ENCODE measurements around the gene ARHGEF25. TPM values are rescaled to one million over a fixed set of nuclear protein-coding genes. Genes with fewer than 3 reads are reported as not detected.

ARHGEF25 gene
- total and polyA plus RNA-seq, 2 of the 13 experiments (the other 11 are each of a cell fraction or from before 2014, with no cell fraction given): 11.5 to 12.5 TPM

DNA sequence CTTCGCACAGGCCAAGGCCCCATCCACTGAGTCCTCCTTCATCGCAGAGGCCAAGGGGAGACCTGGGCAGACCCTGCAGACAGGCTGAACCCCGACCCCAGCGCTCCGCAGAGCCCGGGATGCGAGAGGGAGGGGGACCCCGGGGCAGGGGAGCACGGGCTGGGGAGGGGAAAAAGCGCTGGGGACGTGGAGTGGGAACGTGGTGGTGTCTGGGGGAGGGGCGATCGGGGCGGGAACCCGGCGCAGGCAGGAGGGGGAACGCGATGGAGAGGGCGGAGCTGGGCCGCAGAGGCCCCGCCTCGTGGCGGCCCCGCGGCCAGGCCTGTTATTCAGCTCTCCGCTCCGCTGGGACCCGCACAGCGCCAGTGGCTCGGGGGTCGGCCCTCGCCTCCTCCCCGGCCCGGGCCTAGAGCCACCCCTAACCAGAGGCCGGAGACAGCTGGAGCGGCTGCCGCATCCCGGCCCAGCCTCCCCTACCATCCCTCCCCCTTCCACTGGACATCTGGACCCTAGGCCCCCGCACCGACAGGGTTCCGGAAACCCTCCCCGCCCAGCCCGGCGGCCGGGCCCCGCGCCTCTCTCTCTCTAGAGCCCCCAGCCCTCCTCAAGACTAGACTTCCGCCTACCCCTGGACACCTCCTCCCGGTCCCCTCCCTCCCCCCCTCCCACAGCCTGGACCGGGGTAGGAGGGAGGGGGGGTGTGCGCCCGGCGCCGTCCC, at the start of gene ARHGEF25 (continued):
- TF ChIP-seq, protein P1, sequence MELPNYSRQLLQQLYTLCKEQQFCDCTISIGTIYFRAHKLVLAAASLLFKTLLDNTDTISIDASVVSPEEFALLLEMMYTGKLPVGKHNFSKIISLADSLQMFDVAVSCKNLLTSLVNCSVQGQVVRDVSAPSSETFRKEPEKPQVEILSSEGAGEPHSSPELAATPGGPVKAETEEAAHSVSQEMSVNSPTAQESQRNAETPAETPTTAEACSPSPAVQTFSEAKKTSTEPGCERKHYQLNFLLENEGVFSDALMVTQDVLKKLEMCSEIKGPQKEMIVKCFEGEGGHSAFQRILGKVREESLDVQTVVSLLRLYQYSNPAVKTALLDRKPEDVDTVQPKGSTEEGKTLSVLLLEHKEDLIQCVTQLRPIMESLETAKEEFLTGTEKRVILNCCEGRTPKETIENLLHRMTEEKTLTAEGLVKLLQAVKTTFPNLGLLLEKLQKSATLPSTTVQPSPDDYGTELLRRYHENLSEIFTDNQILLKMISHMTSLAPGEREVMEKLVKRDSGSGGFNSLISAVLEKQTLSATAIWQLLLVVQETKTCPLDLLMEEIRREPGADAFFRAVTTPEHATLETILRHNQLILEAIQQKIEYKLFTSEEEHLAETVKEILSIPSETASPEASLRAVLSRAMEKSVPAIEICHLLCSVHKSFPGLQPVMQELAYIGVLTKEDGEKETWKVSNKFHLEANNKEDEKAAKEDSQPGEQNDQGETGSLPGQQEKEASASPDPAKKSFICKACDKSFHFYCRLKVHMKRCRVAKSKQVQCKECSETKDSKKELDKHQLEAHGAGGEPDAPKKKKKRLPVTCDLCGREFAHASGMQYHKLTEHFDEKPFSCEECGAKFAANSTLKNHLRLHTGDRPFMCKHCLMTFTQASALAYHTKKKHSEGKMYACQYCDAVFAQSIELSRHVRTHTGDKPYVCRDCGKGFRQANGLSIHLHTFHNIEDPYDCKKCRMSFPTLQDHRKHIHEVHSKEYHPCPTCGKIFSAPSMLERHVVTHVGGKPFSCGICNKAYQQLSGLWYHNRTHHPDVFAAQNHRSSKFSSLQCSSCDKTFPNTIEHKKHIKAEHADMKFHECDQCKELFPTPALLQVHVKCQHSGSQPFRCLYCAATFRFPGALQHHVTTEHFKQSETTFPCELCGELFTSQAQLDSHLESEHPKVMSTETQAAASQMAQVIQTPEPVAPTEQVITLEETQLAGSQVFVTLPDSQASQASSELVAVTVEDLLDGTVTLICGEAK (IDR thresholded peaks at IDR 0.05): no peak
- TF ChIP-seq, protein P1 (CRISPR knock-in tag; IDR thresholded peaks at IDR 0.05): no peak
- TF ChIP-seq PHF5A (CRISPR knock-in tag; IDR thresholded peaks at IDR 0.05; ENCODE audit: low read depth, unreplicated experiment) (no peak), PCBP2 (optimal IDR thresholded peaks at IDR 0.05; ENCODE audit: low read depth, low read length, poor library complexity, severe bottlenecking) (no peak), ZNF776 (CRISPR knock-in tag; IDR thresholded peaks at IDR 0.05) (0 out of 2 replicates have a peak, but pooled peaks have one; percentile 73), STAG1 (CRISPR knock-in tag; IDR thresholded peaks at IDR 0.05) (no peak), TMF1 (CRISPR knock-in tag; IDR thresholded peaks at IDR 0.05; ENCODE audit: low read depth) (no peak), KDM5A (IDR thresholded peaks at IDR 0.05; ENCODE audit: borderline replicate concordance, low read length) (no peak), SNAI1 (CRISPR knock-in tag; IDR thresholded peaks at IDR 0.05; ENCODE audit: borderline replicate concordance) (no peak), ARNT (IDR thresholded peaks at IDR 0.05) (no peak), RFX5 (IDR thresholded peaks at IDR 0.05; ENCODE audit: low read depth, low read length) (no peak), ZEB1 (IDR thresholded peaks at IDR 0.05; ENCODE audit: insufficient replicate concordance, low read depth) (no peak)
- TF ChIP-seq, protein P2, sequence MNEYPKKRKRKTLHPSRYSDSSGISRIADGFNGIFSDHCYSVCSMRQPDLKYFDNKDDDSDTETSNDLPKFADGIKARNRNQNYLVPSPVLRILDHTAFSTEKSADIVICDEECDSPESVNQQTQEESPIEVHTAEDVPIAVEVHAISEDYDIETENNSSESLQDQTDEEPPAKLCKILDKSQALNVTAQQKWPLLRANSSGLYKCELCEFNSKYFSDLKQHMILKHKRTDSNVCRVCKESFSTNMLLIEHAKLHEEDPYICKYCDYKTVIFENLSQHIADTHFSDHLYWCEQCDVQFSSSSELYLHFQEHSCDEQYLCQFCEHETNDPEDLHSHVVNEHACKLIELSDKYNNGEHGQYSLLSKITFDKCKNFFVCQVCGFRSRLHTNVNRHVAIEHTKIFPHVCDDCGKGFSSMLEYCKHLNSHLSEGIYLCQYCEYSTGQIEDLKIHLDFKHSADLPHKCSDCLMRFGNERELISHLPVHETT (CRISPR knock-in tag; conservative IDR thresholded peaks at IDR 0.05): peak; percentile 40; the same call in 1 of the 2 replicates
- TF ChIP-seq, protein P3, sequence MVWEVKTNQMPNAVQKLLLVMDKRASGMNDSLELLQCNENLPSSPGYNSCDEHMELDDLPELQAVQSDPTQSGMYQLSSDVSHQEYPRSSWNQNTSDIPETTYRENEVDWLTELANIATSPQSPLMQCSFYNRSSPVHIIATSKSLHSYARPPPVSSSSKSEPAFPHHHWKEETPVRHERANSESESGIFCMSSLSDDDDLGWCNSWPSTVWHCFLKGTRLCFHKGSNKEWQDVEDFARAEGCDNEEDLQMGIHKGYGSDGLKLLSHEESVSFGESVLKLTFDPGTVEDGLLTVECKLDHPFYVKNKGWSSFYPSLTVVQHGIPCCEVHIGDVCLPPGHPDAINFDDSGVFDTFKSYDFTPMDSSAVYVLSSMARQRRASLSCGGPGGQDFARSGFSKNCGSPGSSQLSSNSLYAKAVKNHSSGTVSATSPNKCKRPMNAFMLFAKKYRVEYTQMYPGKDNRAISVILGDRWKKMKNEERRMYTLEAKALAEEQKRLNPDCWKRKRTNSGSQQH (CRISPR knock-in tag; IDR thresholded peaks at IDR 0.05; ENCODE audit: low read depth): 0 out of 2 replicates have a peak, but pooled peaks have one; percentile 35
- TF ChIP-seq, protein P4, sequence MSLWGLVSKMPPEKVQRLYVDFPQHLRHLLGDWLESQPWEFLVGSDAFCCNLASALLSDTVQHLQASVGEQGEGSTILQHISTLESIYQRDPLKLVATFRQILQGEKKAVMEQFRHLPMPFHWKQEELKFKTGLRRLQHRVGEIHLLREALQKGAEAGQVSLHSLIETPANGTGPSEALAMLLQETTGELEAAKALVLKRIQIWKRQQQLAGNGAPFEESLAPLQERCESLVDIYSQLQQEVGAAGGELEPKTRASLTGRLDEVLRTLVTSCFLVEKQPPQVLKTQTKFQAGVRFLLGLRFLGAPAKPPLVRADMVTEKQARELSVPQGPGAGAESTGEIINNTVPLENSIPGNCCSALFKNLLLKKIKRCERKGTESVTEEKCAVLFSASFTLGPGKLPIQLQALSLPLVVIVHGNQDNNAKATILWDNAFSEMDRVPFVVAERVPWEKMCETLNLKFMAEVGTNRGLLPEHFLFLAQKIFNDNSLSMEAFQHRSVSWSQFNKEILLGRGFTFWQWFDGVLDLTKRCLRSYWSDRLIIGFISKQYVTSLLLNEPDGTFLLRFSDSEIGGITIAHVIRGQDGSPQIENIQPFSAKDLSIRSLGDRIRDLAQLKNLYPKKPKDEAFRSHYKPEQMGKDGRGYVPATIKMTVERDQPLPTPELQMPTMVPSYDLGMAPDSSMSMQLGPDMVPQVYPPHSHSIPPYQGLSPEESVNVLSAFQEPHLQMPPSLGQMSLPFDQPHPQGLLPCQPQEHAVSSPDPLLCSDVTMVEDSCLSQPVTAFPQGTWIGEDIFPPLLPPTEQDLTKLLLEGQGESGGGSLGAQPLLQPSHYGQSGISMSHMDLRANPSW (CRISPR knock-in tag; IDR thresholded peaks at IDR 0.05; ENCODE audit: borderline replicate concordance): no peak
